ENCODE measurements around the gene TSPY9. TPM values are rescaled to one million over a fixed set of nuclear protein-coding genes. Genes with fewer than 3 reads are reported as not detected.
A peak's percentile ranks its signal among the peaks of the same experiment; 100 is the strongest.
"Not testable (repeated sequence)": the region's sequence is repeated elsewhere in the genome, so short reads cannot be mapped to it uniquely, and the experiment has no call there.

The TSPY9 gene
- total RNA-seq, result not detected

GRCh38 chrY:9486967-9487366, at the start of gene TSPY9:
Gene TSPY9 (plus strand): TSS chrY:9487267. CDS start chrY:9487313, 46 bp downstream.
- H3K9me3 ChIP-seq; H3K36me3 ChIP-seq; H3K27me3 ChIP-seq; H3K27ac ChIP-seq; intact Hi-C loops (cut with DNase I); DNase-seq; H3K4me1 ChIP-seq; H3K4me3 ChIP-seq (replicated peaks in 1 of 3): not testable (repeated sequence)
- no CpG with 5 or more reads among the region's 26 CpGs for WGBS, 2 donors

GRCh38 chrY:9466655-9467054, 20.4 kb upstream of the TSPY9 start, which contains the start of gene TSPY1:
Gene TSPY1 (plus strand): TSS chrY:9466955. CDS start chrY:9467001, 46 bp downstream.
- no CpG with 5 or more reads among the region's 25 CpGs for WGBS, 2 donors
- intact Hi-C loops (cut with DNase I); DNase-seq; H3K27me3 ChIP-seq; H3K9me3 ChIP-seq; H3K4me3 ChIP-seq (replicated peaks in 1 of 3); H3K27ac ChIP-seq; H3K4me1 ChIP-seq; H3K36me3 ChIP-seq: not testable (repeated sequence)

GRCh38 chrY:9504396-9504795, 17.3 kb downstream of the TSPY9 start:
- DNase-seq; H3K4me3 ChIP-seq (replicated peaks in 1 of 3); intact Hi-C loops (cut with DNase I); H3K9me3 ChIP-seq; H3K27me3 ChIP-seq; H3K36me3 ChIP-seq; H3K4me1 ChIP-seq; H3K27ac ChIP-seq: not testable (repeated sequence)
- WGBS, 2 donors, result 58% methylated on average over 2 of the region's 6 CpGs; no CpG with 5 or more reads in 1 of the 2 donors

DNA sequence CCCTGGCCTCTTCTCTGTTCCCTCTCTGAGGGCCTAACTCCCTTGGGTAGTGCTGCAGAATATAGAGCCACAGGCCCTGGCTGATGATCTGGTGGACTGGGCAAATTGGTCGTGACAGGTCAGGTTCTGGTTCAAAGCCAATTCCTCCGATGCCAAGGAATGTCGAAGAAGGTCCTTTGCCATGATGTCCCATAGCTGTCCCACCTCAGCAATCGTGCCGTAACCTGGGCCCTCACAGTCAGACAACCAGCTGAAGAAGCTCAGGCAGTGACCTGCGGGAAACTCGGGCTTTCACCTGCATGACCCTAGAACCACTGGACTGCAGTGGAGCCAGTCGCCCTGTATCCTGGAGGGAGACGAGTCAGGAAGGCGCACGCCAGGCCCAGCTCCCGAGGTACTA, 29.2 kb downstream of the TSPY9 start:
- H3K36me3 ChIP-seq; H3K4me3 ChIP-seq (replicated peaks in 1 of 3); intact Hi-C loops (cut with DNase I); H3K27me3 ChIP-seq; H3K4me1 ChIP-seq; H3K27ac ChIP-seq; H3K9me3 ChIP-seq: not testable (repeated sequence)
- 80 to 87% methylated on average over 3 to 5 of the region's 12 CpGs for WGBS, 2 donors
- DNase-seq, result peak in 1 of 2 donors; percentile 0

- H3K27me3 ChIP-seq; H3K9me3 ChIP-seq; H3K36me3 ChIP-seq; H3K4me1 ChIP-seq; H3K27ac ChIP-seq; intact Hi-C loops (cut with DNase I); DNase-seq; H3K4me3 ChIP-seq (replicated peaks in 1 of 3): not testable (repeated sequence)
- WGBS, 2 donors, result no CpG with 5 or more reads among the region's 26 CpGs
Measured at GRCh38 chrY:9527580-9527979, 40.5 kb downstream of the TSPY9 start, which contains the start of gene TSPY10. Gene TSPY10 (plus strand): TSS chrY:9527880. CDS start chrY:9527926, 46 bp downstream.

Other genes with a start within 250 kb of the TSPY9 start
- not detected for gene TSPY4, start 149.8 kb upstream of the TSPY9 start, total RNA-seq
- gene TSPY8, start 129.5 kb upstream of the TSPY9 start, total RNA-seq, result not detected
- not detected for gene TSPY3, start 88.8 kb upstream of the TSPY9 start, total RNA-seq
- gene TSPY1, start 20.3 kb upstream of the TSPY9 start, total RNA-seq, result not detected
- gene TSPY10, start 40.6 kb downstream of the TSPY9 start, total RNA-seq, result not detected

Measured in thyroid gland (tissue), 4 donors.